ENCODE data around the gene MAP3K20.

DNA sequence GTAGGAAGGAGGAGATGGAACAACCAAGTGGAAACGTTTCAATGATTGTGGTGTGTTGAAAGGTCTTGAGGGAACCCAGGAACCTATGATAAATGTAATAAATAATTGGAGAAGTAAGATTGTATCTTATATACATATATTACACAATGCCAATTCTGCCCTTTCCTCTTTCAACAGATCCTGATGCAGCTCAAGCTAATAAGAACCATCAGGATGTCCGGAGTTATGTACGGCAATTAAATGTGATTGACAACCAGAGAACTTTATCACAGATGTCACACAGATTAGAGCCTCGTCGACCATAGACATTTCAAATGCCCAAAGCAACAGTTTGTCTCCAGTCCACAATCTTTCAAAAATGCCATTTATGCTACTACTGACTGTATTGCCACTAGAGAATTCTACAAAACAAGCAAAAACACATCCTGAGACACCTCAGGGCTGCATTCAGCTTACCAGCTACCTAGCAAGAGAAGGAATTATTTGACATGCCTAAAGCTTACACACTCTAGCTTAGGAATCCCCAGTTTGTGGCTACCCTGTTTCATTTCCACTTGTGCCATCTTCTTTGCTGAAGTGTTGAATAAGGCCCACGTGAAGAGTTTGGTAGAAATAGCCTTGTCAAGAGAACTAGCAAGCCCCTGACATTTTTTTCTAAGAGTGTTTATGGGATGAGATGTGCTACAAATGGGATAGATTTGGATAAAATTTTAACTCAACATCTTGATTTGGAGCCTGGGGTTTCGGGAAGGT lies 24.0 kb upstream of the MAP3K20 start:
- TF ChIP-seq, protein P1, sequence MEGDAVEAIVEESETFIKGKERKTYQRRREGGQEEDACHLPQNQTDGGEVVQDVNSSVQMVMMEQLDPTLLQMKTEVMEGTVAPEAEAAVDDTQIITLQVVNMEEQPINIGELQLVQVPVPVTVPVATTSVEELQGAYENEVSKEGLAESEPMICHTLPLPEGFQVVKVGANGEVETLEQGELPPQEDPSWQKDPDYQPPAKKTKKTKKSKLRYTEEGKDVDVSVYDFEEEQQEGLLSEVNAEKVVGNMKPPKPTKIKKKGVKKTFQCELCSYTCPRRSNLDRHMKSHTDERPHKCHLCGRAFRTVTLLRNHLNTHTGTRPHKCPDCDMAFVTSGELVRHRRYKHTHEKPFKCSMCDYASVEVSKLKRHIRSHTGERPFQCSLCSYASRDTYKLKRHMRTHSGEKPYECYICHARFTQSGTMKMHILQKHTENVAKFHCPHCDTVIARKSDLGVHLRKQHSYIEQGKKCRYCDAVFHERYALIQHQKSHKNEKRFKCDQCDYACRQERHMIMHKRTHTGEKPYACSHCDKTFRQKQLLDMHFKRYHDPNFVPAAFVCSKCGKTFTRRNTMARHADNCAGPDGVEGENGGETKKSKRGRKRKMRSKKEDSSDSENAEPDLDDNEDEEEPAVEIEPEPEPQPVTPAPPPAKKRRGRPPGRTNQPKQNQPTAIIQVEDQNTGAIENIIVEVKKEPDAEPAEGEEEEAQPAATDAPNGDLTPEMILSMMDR (conservative IDR thresholded peaks at IDR 0.05 in 1 of 2, IDR thresholded peaks at IDR 0.05 in 1 of 2; ENCODE audit: low read depth in 1 of 2, low read length in 2 of 2) = no peak
- no peak for TF ChIP-seq EZH2 (IDR thresholded peaks at IDR 0.05; ENCODE audit: low read length, missing control alignments)
